Osteocyte (in vitro differentiated cells): Measurements from ENCODE around the gene PML. TPM values are rescaled to one million over a fixed set of nuclear protein-coding genes. Genes with fewer than 3 reads are reported as not detected.

Experiments used
- DNase-seq: peaks from one replicate; pipeline ENCODE4 v3.0.0; 2021; ENCODE audit warnings: mixed read lengths; ENCODE audit not compliant: unreplicated experiment; ENCODE audit errors: extremely low spot score
- H3K27ac Mint-ChIP-seq: one replicate; pipeline ENCODE4 v1.8.0; 2021; ENCODE audit warnings: mild to moderate bottlenecking, mixed read lengths; ENCODE audit not compliant: unreplicated experiment
- H3K27me3 Mint-ChIP-seq: one replicate; pipeline ENCODE4 v1.8.0; 2021; ENCODE audit warnings: mixed read lengths; ENCODE audit not compliant: unreplicated experiment
- H3K36me3 Mint-ChIP-seq: one replicate; pipeline ENCODE4 v1.8.0; 2021; ENCODE audit warnings: mixed read lengths; ENCODE audit not compliant: unreplicated experiment
- H3K4me1 Mint-ChIP-seq: one replicate; pipeline ENCODE4 v1.8.0; 2021; ENCODE audit warnings: mixed read lengths; ENCODE audit not compliant: unreplicated experiment
- H3K4me3 Mint-ChIP-seq: one replicate; pipeline ENCODE4 v1.8.0; 2021; ENCODE audit warnings: mild to moderate bottlenecking, moderate library complexity, mixed read lengths; ENCODE audit not compliant: unreplicated experiment
- H3K9me3 Mint-ChIP-seq: one replicate; pipeline ENCODE4 v1.8.0; 2021; ENCODE audit warnings: mixed read lengths; ENCODE audit not compliant: unreplicated experiment
- total RNA-seq: library from RNA; stranded (reverse); gene quantifications from 2 replicates; pipeline ENCODE4 v1.2.1, GENCODE V29; 2021
- TF ChIP-seq, protein P1 (sequence below): fragments of 200-600 bp; sonication (generic); IDR thresholded peaks from 2 replicates; pipeline ENCODE4 v1.5.0; 2021; ENCODE audit warnings: antibody characterized with exemption, mild to moderate bottlenecking, moderate library complexity

PML gene
- total RNA-seq, 1 donor from 2014 or later, result 63.1 TPM

DNA sequence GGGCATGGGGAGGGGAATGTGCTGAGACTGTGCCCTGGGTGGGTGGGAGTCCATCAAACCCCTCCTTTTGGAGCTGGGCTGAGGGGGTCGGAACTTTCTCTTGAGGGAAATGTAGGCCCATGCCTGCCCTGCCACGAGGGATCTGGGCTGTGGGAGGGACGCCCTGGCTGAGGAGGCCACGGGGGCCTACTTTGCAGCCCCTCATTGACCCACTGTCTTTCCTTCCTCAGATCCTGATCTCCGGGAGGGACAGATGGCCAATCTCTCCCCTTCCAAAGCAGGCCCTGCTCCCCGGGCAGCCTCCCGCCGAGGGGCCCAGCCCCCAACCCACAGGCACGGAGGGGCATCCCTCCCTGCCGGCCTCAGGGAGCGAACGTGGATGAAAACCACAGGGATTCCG lies 42.9 kb upstream of the PML start:
- DNase-seq, result no peak
- H3K9me3 Mint-ChIP-seq, result no peaks in the 10 kb centered on the region
- H3K4me1 Mint-ChIP-seq, result peaks cover 67% of the 10 kb centered on the region
- peak overlapping the region; percentile 46 for H3K4me3 Mint-ChIP-seq
- no peaks in the 10 kb centered on the region for H3K27me3 Mint-ChIP-seq
- peak overlapping the region; percentile 92 for H3K27ac Mint-ChIP-seq
- TF ChIP-seq, protein P1, sequence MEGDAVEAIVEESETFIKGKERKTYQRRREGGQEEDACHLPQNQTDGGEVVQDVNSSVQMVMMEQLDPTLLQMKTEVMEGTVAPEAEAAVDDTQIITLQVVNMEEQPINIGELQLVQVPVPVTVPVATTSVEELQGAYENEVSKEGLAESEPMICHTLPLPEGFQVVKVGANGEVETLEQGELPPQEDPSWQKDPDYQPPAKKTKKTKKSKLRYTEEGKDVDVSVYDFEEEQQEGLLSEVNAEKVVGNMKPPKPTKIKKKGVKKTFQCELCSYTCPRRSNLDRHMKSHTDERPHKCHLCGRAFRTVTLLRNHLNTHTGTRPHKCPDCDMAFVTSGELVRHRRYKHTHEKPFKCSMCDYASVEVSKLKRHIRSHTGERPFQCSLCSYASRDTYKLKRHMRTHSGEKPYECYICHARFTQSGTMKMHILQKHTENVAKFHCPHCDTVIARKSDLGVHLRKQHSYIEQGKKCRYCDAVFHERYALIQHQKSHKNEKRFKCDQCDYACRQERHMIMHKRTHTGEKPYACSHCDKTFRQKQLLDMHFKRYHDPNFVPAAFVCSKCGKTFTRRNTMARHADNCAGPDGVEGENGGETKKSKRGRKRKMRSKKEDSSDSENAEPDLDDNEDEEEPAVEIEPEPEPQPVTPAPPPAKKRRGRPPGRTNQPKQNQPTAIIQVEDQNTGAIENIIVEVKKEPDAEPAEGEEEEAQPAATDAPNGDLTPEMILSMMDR, result no peak
- peaks cover 32% of the 10 kb centered on the region for H3K36me3 Mint-ChIP-seq

DNA sequence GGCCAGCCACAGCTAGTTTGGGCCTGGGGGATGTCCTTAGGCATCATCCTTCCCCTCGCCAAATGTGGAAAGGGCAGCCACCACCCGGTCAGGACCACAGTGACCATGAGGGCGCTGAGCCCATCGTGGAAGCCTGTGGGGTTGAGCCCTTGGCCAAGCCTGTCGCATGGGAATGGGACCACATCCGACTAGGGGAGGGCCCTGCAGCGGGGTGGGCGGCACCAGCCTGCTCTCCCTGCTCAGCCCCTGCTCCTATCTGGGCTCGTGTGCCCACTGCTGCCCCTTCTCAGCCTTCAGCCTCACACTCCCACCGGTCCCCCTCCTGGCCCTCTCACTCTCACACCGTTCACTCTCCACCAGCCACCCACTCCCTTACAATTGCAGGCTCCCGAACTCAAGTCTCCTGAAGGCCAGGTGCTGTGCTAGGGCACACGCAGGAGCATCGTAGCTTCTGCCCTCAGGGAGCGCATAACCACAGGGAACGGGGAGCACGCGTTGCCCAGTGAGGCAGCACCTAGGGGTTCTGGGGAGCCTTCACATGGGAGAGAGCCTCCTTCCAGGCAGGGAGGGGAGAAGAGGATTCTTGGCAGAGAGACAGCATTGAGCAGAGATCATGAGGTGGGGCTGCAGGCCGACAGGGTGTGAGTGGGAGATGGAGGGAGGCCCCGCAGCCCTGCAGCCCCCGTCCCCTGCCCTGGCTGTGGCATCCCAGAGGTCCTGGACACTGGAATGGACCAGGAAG lies 42.2 kb upstream of the PML start:
- Mint-ChIP-seq H3K9me3 (no peaks in the 10 kb centered on the region), H3K27ac (peak overlapping the region; percentile 92), H3K27me3 (no peaks in the 10 kb centered on the region), H3K4me3 (peak overlapping the region; percentile 35), H3K36me3 (peaks cover 26% of the 10 kb centered on the region), H3K4me1 (peaks cover 74% of the 10 kb centered on the region)
- TF ChIP-seq, protein P1, result no peak
- DNase-seq, result no peak

DNA sequence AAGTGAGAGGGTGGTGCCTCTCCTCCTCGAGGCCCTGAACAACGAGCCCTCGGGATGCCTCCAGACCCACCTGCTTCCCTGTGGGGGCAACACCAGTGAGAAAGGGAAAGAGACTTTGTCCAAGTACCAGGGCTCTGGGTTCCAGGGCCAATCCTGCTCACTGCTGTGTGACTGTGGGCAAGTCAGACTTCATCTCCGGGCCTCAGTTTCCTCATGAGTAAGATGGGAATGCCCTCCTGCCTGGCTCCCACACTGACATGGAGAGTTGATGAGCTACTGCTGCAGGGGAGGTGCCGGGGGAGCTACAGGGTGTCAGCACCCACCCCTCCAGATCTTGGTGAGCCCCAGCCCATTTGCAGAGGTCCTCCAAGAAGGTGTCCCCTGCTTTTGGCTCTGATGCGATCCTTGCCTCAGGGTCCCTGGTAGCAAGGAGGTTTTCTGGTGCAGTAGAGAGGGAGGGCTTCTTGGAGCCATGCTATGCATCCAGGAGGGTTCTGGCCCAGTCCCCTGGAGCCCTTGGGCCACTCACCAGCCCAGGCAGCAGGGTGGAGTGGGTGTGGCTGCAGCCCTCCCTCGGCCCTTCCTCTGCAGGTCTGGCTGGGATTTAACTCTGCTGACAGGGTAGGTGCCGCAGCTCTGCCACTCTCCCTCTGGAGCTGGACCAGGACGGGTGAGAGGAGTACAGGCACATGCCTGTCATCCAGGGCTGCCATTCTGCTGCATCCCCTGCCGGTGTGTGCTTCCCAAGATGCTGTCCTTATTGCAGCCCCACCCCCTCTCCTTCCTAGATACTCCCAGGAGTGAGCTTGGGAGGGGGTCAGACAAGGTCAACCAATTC lies 41.4 kb upstream of the PML start:
- DNase-seq, result no peak
- Mint-ChIP-seq H3K4me1 (peaks cover 77% of the 10 kb centered on the region), H3K4me3 (no peak overlapping the region), H3K27me3 (no peaks in the 10 kb centered on the region), H3K27ac (peak overlapping the region; percentile 34), H3K9me3 (no peaks in the 10 kb centered on the region), H3K36me3 (peaks cover 19% of the 10 kb centered on the region)
- TF ChIP-seq, protein P1, result no peak

- DNase-seq, result no peak
- Mint-ChIP-seq H3K27me3 (no peaks in the 10 kb centered on the region), H3K4me3 (no peak overlapping the region), H3K9me3 (no peaks in the 10 kb centered on the region), H3K4me1 (peaks cover 82% of the 10 kb centered on the region), H3K27ac (peak overlapping the region; percentile 63), H3K36me3 (peaks cover 10% of the 10 kb centered on the region)
- TF ChIP-seq, protein P1, result no peak
Measured at GRCh38 chr15:73954188-73955145, 40.0 kb upstream of the PML start.
